HepG2 (cell line): ENCODE results near the gene MYOM1. TPM values are rescaled to one million over a fixed set of nuclear protein-coding genes. Genes with fewer than 3 reads are reported as not detected.

Experiments
- CBFB ChIP-seq: sonication (generic); formaldehyde crosslinking; IDR thresholded peaks from 2 replicates; pipeline ENCODE4 v1.4.0; 2020; ENCODE audit warnings: missing genetic modification reagents
- CBX5 ChIP-seq: sonication (generic); formaldehyde crosslinking; IDR thresholded peaks from 2 replicates; pipeline ENCODE4 v1.4.0; 2020; ENCODE audit warnings: missing genetic modification reagents, borderline replicate concordance
- ELF4 ChIP-seq: sonication (generic); formaldehyde crosslinking; IDR thresholded peaks from 2 replicates; pipeline ENCODE4 v1.5.0; 2020; ENCODE audit warnings: missing genetic modification reagents, mild to moderate bottlenecking, moderate library complexity, borderline replicate concordance
- ETV5 ChIP-seq: IDR thresholded peaks from 2 replicates; pipeline ENCODE4 v1.6.1; 2018; ENCODE audit warnings: missing biosample characterization, missing genetic modification reagents, inconsistent platforms, borderline replicate concordance
- FIP1L1 ChIP-seq: fragments of 200-400 bp; formaldehyde crosslinking; IDR thresholded peaks from 2 replicates; pipeline ENCODE4 v1.6.1; 2018; ENCODE audit warnings: low read depth, mild to moderate bottlenecking, low read length, moderate library complexity, borderline replicate concordance; ENCODE audit not compliant: insufficient read depth
- FOXK1 ChIP-seq: sonication (generic); formaldehyde crosslinking; IDR thresholded peaks from 2 replicates; pipeline ENCODE4 v1.4.0; 2020; ENCODE audit warnings: low read depth, missing genetic modification reagents, borderline replicate concordance
- KAT8 ChIP-seq: IDR thresholded peaks from 2 replicates; pipeline ENCODE4 v1.6.1; 2016; ENCODE audit warnings: missing genetic modification reagents, missing compliant biosample characterization
- MYPOP ChIP-seq: sonication (generic); formaldehyde crosslinking; IDR thresholded peaks from 2 replicates; pipeline ENCODE4 v1.8.1; 2023; ENCODE audit warnings: mild to moderate bottlenecking, moderate library complexity, missing genetic modification reagents
- NCOA1 ChIP-seq: sonication (generic); formaldehyde crosslinking; IDR thresholded peaks from 2 replicates; pipeline ENCODE4 v1.9.0; 2021; ENCODE audit warnings: missing genetic modification reagents
- SMC3 ChIP-seq: IDR thresholded peaks from 2 replicates; pipeline ENCODE4 v1.6.1; 2011; ENCODE audit warnings: low read length, improper control_type of control experiment
- ZBTB14 ChIP-seq: sonication (generic); formaldehyde crosslinking; IDR thresholded peaks from 2 replicates; pipeline ENCODE4 v1.4.0; 2020; ENCODE audit warnings: missing genetic modification reagents
- ZC3H13 ChIP-seq: sonication (generic); formaldehyde crosslinking; IDR thresholded peaks from 2 replicates; pipeline ENCODE4 v1.8.1; 2023; ENCODE audit warnings: mild to moderate bottlenecking, missing genetic modification reagents, moderate library complexity
- ZFY ChIP-seq: sonication (generic); formaldehyde crosslinking; IDR thresholded peaks from 2 replicates; pipeline ENCODE4 v1.4.0; 2020; ENCODE audit warnings: missing genetic modification reagents
- ZNF264 ChIP-seq: sonication (generic); formaldehyde crosslinking; IDR thresholded peaks from 2 replicates; pipeline ENCODE4 v1.4.0; 2020; ENCODE audit warnings: missing genetic modification reagents
- ZNF317 ChIP-seq: sonication (generic); formaldehyde crosslinking; IDR thresholded peaks from 2 replicates; pipeline ENCODE4 v1.5.0; 2020; ENCODE audit warnings: mild to moderate bottlenecking, missing genetic modification reagents
- ZNF362 ChIP-seq: sonication (generic); formaldehyde crosslinking; IDR thresholded peaks from 2 replicates; pipeline ENCODE4 v1.4.0; 2020; ENCODE audit warnings: missing genetic modification reagents, mild to moderate bottlenecking, borderline replicate concordance
- ZNF609 ChIP-seq: sonication (generic); formaldehyde crosslinking; IDR thresholded peaks from 2 replicates; pipeline ENCODE4 v1.4.0; 2020; ENCODE audit warnings: mild to moderate bottlenecking, missing genetic modification reagents, borderline replicate concordance
- ZNF672 ChIP-seq: sonication (generic); formaldehyde crosslinking; IDR thresholded peaks from 2 replicates; pipeline ENCODE4 v1.8.1; 2022; ENCODE audit warnings: missing genetic modification reagents
- ZSCAN9 ChIP-seq: IDR thresholded peaks from 2 replicates; pipeline ENCODE4 v1.6.1; 2016; ENCODE audit warnings: borderline replicate concordance
- polyA plus RNA-seq, 8 experiments: library from polyadenylated mRNA; depleted of rRNA in 3 of 8; stranded (reverse) in 7 of 8; unstranded in 1 of 8; fragments of >200 nt; fragmentation: Illumina TruSeq in 4 of 8; extraction: Trizol in 4 of 8; gene quantifications; 2 replicates each; pipeline versions ENCODE4 v1.2.1 to v1.2.3, GENCODE V29; 2011 to 2016; ENCODE audit warnings: low read depth in 4 of 8, missing spikeins in 1 of 8, mixed read lengths in 1 of 8; ENCODE audit not compliant: insufficient read depth in 1 of 8
- total RNA-seq, 5 experiments: library from RNA; depleted of rRNA; stranded (reverse); fragments of >200 nt; fragmentation: Illumina TruSeq; extraction: Trizol; gene quantifications; 2 replicates each; pipeline ENCODE4 v1.2.3, GENCODE V29; 2016; ENCODE audit warnings: low read depth in 1 of 5
- TF ChIP-seq, protein P1 (sequence below): sonication (generic); formaldehyde crosslinking; IDR thresholded peaks from 2 replicates; pipeline ENCODE4 v1.5.1; 2020; ENCODE audit warnings: missing genetic modification reagents, mild to moderate bottlenecking, borderline replicate concordance

MYOM1 gene
- total and polyA plus RNA-seq, 2 of the 13 experiments (the other 11 are each of a cell fraction or from before 2014, with no cell fraction given), result 0.46 to 0.98 TPM

DNA sequence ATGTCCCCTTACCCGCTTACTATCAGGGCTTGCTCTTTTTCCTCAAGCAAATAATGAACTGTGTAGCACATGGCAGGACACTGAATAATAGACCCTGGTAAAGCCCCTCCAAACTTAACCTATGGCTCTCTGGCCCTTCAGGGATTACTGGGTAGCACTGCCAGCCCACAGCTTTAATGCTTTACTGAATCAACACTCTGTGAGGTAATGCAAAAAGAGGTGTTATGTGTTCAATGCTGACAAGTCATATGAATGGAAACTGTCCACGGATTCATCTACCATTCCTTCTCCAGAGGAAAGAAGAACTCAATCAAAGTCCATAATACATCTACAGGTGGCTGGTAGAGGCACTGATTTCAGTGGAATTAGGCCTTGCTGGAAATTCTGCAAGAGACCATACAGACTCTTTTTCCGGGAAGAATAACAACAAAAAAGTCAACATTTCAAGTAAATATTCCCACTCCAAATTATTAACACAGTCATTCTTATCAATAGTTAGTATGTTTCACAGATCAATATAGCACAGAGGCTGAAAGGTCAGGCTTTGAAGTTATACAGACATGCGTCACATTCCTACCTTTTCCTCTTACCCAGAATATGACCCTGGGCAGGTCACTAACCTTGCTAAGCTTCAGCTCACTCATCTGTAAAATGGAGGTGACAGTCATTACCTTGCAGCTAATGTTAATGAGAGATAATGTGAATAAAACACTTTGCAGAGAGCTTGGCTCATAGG, 13.8 kb upstream of the MYOM1 start (continued):
- TF ChIP-seq CBFB (CRISPR knock-in tag) (peak; percentile 82), FOXK1 (CRISPR knock-in tag) (peak; percentile 92), ETV5 (peak; percentile 84; the same call in 1 of the 2 replicates), NCOA1 (CRISPR knock-in tag) (0 out of 2 replicates have a peak, but pooled peaks have one; percentile 15), ZNF264 (CRISPR knock-in tag) (peak; percentile 96), MYPOP (peak; percentile 48; the same call in 1 of the 2 replicates), ZNF672 (no peak), CBX5 (CRISPR knock-in tag) (no peak), ZC3H13 (no peak), ELF4 (CRISPR knock-in tag) (peak; percentile 80; the same call in 1 of the 2 replicates), ZNF609 (peak; percentile 99), ZFY (CRISPR knock-in tag) (peak; percentile 25; the same call in 1 of the 2 replicates), FIP1L1 (no peak), ZNF317 (peak; percentile 76), ZBTB14 (CRISPR knock-in tag) (no peak), SMC3 (no peak), ZNF362 (peak; percentile 65; the same call in 1 of the 2 replicates), ZSCAN9 (CRISPR knock-in tag) (peak; percentile 93), KAT8 (CRISPR knock-in tag) (peak; percentile 87)
- TF ChIP-seq, protein P1, sequence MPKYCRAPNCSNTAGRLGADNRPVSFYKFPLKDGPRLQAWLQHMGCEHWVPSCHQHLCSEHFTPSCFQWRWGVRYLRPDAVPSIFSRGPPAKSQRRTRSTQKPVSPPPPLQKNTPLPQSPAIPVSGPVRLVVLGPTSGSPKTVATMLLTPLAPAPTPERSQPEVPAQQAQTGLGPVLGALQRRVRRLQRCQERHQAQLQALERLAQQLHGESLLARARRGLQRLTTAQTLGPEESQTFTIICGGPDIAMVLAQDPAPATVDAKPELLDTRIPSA (CRISPR knock-in tag), result no peak
